ENCODE data around the gene MED8. TPM values are rescaled to one million over a fixed set of nuclear protein-coding genes. Genes with fewer than 3 reads are reported as not detected.
"Not testable (repeated sequence)": the region's sequence is repeated elsewhere in the genome, so short reads cannot be mapped to it uniquely, and the experiment has no call there.

MED8 gene
- total RNA-seq, 2 experiments from 2014 or later, result 39.6 to 39.7 TPM

- ChIA-PET POLR2A (interaction anchor here (0.7 kb wide), 1 partner anchor 30 kb away, joined by 9 read pairs; no protein-coding TSS in a partner anchor), CTCF (no interaction called here)
Measured at GRCh38 chr1:43392702-43393101, 3.1 kb upstream of the MED8 start.

GRCh38 chr1:43388613-43389012 is 987 bp downstream of the MED8 start:
- CTCF ChIA-PET, result interaction anchor here (1.0 to 2.6 kb wide), 2 partner anchors 21 to 162 kb away, joined by 4 to 11 read pairs; partner anchors contain the start of gene ELOVL1
- POLR2A ChIA-PET, result interaction anchor here (0.9 kb wide), 1 partner anchor 21 kb away, joined by 3 read pairs; no protein-coding TSS in a partner anchor

- CTCF ChIA-PET, result interaction anchor here (1.0 to 2.6 kb wide), 2 partner anchors 20 to 161 kb away, joined by 4 to 11 read pairs; partner anchors contain the start of gene ELOVL1
Measured at GRCh38 chr1:43387976-43388599, 1.5 kb downstream of the MED8 start.

DNA sequence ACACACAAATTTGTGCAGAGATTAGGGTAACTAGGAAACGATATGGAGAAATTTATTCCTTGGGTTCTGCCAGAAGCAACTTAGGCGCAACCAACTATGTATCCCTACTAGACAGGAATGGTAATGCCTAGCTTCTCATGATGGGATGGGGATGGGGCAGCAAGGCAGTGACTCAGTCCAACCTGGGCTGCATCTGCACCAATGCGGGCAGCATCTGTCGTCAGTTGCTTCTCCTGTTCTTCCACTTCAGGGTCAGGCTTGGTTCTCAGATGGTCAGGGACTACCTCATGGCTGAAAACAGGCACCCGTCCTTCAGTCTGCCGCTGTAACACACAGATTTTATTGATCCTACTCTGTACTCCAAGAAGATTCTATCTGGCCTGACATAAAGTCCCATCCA is 2.9 kb downstream of the MED8 start:
- ChIA-PET POLR2A (interaction anchor here (1.0 kb wide), 1 partner anchor 18 kb away, joined by 3 read pairs; no protein-coding TSS in a partner anchor), CTCF (interaction anchor here (1.3 kb wide), 1 partner anchor 160 kb away, joined by 3 read pairs; no protein-coding TSS in a partner anchor)

More at GRCh38 chr1:43387976-43388599, 1.5 kb downstream of the MED8 start:
- POLR2A ChIA-PET, result interaction anchor here (0.6 to 0.9 kb wide), 3 partner anchors 20 to 136 kb away, joined by 3 to 6 read pairs (median 4); partner anchors contain the start of gene ELOVL1

DNA sequence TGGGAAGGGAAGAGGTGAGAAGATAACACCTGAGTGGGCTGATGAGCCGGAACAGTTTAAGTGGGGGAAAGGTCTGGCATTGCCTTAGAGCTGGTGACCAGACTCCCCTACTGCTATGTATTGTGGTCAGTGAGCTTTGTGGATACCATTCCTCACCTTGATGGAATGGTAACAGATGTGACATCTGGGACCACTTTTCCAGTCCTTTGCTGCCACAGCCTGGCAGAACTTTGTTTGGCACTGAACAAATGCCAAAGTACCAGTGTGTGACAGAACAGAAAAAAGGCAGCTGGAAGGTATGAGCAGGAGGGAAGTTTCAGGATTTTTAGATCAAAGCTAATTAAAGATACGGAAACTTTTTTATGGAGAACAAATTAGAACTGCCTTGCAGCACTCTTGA is 6.2 kb downstream of the MED8 start:
- ChIA-PET CTCF (no interaction called here), POLR2A (no interaction called here)

DNA sequence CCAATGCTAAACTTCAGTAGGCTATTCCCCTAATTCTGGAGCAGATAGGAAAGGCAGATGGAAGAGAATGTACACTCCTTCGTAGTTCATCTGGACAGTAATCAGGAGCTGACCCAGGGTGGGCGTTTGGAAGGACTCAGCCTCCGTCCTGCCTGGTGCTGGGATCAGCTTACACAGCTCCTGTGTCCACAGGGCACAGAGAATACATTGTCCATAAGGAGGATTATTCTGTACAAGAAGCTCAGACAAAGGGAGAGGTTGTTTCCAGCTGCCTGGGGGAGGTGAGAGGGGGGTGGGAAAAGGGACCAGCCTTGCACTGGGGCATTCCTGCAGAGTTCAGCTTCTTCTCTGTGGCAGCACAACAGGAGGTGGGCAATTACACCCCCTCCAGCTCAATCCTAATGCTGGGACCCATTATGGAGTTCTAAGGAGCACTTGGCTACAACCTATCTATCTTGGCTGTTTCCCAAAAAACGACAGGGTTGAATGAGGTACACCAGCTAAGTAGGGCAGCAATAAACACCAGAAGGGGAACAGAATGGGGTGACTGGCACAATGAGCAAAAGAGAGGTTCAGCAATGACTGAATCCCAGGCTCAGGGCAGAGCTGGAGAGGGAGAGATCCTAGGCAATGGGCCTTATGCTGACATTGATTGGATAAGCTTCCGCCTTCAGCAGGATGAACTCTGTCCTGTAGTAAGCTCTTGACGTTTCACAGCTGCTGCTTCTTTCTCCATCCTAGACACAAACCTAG is 7.4 kb downstream of the MED8 start:
- CTCF ChIA-PET, result no interaction called here

GRCh38 chr1:43381612-43382011 is 8.0 kb downstream of the MED8 start:
- POLR2A ChIA-PET, result interaction anchor here (1.6 kb wide), 1 partner anchor 13 kb away, joined by 6 read pairs; the partner anchor contains the start of gene ELOVL1
- CTCF ChIA-PET, result no interaction called here

More for the DNA sequence above, 7.4 kb downstream of the MED8 start:
- POLR2A ChIA-PET, result interaction anchor here (1.6 kb wide), 1 partner anchor 14 kb away, joined by 6 read pairs; the partner anchor contains the start of gene ELOVL1

DNA sequence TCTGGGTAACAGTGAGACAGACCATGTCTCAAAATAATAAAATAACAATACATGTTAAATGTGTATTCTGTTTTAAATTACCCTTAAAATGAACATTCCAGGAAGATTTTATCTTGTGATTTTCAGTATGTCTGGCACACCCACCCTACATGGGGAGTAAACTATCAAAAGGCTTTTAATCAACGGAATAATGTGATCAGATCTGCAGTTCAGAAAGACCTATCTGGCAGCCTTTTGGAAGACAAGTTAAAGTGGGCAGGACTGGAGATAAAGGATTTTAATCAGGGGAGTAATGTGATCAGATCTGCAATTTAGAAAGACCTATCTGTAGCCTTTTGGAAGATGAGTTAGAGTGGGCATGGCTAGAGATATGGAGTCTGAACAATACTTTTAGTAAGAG is 10.1 kb downstream of the MED8 start:
- ChIA-PET POLR2A (no interaction called here), CTCF (no interaction called here)

- ChIA-PET POLR2A (no interaction called here), CTCF (no interaction called here)
Measured at GRCh38 chr1:43377831-43378230, 11.8 kb downstream of the MED8 start.

DNA sequence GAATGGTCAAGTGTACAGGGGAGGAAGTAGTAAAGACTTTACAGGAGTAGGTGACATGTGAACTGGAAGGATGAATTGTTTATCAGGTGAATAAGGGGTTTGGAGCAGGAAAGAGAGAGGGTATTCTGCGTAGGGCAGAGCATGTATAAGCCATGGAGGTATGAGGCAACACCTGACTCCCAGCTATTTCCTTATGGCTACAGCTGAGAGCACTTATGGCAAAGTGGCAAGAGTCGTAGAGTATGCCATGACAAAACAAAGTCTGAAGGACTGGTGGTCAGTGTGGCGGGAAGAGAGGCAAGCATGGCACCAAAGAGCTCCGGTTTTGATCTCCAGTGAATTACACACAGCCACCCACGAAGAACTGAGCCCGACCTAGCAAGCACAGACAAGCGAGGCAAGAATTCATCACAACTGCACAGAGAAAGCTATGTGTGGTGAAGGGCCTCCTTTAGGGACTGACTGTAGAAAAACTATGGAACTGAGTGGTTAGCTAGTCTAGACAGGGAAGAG is 12.8 kb downstream of the MED8 start:
- ChIA-PET POLR2A (interaction anchor here (1.1 kb wide), 1 partner anchor 8 kb away, joined by 3 read pairs; no protein-coding TSS in a partner anchor), CTCF (interaction anchor here (1.1 kb wide), 1 partner anchor 14 kb away, joined by 3 read pairs; no protein-coding TSS in a partner anchor)

DNA sequence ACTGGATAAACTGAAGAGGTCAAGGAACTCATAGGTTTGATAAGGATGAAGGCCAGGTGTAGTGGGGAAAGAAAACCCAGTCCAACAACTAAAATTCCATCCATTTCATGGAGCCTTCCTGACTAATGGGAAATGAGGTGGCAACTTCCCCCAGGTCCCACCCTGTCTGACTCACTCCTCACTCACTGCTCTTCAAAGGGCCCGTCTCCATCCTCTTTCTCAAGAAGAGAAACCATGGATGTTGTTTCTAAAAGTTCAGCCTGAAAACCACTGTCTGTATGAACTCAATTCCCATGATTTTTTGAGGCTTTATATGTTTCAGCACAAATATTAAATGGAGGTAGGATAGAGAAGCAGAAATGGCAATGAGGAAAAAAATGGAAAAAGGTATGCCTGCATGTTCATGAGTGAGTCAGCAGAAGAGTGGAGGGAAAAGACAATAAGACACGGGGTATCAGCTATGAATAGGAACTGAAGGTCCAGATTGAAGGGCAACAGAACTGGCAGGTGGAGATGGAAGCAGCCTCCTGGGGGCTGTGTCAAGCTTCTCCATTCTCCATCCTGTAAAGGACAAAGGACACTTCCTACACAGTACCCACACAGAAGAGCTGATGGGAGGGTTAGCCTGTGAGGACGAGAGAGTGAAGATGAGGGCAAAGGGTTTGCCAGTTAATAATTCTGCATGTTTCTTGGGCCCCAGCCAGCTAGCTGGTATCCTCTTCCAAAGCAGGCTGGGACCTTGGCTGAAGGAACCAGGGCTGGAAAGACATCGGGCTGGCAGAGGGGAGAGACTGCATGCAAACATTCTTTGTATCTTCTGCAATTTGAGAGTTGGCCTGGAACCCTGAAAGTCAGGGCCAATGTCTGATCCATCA is 16.3 kb downstream of the MED8 start:
- ChIA-PET POLR2A (no interaction called here), CTCF (no interaction called here)

- ChIA-PET CTCF (no interaction called here), POLR2A (no interaction called here)
Measured at GRCh38 chr1:43372172-43372571, 17.4 kb downstream of the MED8 start.

DNA sequence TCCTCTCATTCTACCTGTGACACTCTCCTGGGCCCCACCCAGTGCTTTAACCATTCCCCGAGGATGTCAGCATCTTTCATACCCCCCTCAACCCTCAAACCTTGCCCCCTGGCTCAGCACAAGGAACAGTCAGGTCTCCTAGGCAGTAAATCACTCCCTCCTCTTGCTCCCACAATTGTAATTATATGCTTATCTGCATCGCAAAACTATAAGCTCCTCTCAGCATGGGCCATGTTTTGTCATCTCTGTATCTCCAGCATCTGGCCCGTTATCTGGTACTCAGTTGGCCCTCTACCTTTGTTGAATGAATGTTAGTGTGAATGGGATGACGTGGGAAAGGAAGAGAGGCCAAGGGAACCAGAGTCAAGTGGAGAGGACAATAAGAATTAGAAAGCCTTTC is 19.0 kb downstream of the MED8 start:
- ChIA-PET CTCF (no interaction called here), POLR2A (no interaction called here)

GRCh38 chr1:43369779-43370178 is 19.8 kb downstream of the MED8 start:
- CTCF ChIA-PET, result interaction anchor here (0.7 kb wide), 2 partner anchors 29 to 213 kb away, joined by 3 to 6 read pairs; no protein-coding TSS in a partner anchor
- POLR2A ChIA-PET, result not testable (repeated sequence)

DNA sequence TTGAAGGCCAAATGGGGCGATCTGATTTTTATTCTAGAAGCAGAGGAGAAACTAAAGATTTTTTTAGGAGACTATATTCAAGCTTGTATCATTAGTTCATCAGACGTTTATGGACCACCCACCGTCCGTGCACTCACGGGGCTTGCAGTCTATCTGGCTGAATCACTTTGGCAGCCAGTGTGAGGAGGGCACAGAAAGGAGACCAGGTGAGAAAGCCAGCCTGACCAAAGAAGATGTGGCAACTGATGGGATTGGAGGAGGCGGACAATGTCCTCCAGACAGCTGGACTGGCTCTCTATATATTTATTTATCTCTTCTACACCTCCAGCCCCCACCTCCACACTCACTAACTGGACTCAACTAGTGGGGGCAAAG is 21.0 kb downstream of the MED8 start:
- ChIA-PET CTCF (interaction anchor here (1.0 to 1.9 kb wide), 4 partner anchors 10 to 86 kb away, joined by 4 to 11 read pairs (median 5); partner anchors contain the start of genes CDC20, HYI, MED8 and SZT2), POLR2A (interaction anchor here (0.6 to 2.8 kb wide), 9 partner anchors 8 to 281 kb away, joined by 3 to 16 read pairs (median 4); partner anchors contain the start of genes CDC20, KDM4A, MED8 and SZT2)

- POLR2A ChIA-PET, result interaction anchor here (0.6 to 2.8 kb wide), 9 partner anchors 9 to 282 kb away, joined by 3 to 16 read pairs (median 4); partner anchors contain the start of genes CDC20, KDM4A, MED8 and SZT2
- CTCF ChIA-PET, result interaction anchor here (1.0 to 1.9 kb wide), 4 partner anchors 10 to 86 kb away, joined by 4 to 11 read pairs (median 5); partner anchors contain the start of genes CDC20, HYI, MED8 and SZT2
Measured at GRCh38 chr1:43367904-43368645, 21.5 kb downstream of the MED8 start, which contains the start of gene ELOVL1. ELOVL1 (minus strand) TSS chr1:43368011; CDS start chr1:43365609, 2,402 bp downstream.

DNA sequence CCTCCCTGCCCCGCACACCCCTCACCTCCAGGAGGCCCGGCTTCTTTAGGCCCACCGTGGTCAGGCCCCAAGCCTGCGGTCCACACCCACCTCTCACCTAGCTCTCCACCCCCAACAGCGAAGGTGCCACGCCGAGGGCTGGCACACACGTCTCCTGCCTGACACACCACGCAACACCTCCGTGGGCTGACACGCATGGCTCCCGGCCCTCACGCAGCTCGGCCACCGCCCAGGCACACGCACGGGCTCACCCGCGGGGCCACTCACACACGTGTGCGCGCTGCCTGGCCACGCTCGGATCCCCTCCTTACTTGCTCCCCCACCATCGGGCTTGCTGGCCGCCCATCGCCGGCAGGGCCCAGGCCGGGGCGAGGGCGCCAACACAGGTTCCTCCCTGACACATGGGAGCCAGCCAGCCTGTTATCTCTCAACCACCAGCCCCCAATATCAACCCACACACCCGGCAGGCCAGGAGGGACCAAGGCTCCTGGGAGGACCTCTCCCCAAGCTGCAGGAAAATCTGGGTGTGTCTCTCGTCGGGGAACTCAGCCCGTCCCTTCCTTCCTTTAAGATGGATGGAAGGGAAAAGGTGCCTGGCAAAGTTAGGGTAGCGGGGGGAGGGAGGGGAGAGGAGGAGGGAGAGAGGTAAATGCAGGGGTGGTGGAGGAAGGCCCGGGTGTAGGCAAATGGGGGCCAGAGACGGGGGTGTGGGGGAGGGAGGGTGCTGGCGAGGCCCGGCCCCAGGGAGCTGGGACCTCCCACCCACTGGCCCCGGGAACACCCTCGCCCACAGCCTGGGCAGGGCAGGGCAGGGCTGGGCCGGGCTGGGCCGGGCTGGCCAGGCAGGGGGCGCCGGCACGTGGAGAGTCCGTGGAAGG is 22.3 kb downstream of the MED8 start:
- POLR2A ChIA-PET, result interaction anchor here (0.6 to 2.8 kb wide), 7 partner anchors 9 to 283 kb away, joined by 3 to 16 read pairs (median 6); partner anchors contain the start of genes CDC20, KDM4A, MED8 and SZT2
- CTCF ChIA-PET, result interaction anchor here (1.0 to 1.9 kb wide), 4 partner anchors 9 to 87 kb away, joined by 4 to 11 read pairs (median 5); partner anchors contain the start of genes CDC20, HYI, MED8 and SZT2
